Activated CD4-positive, alpha-beta T cell treated with anti-CD3 and anti-CD28 coated beads, Interleukin-2, Interleukin-6, amounts not matched to agents 100 ng/mL and 50 ng/mL, durations not matched to agents 16 hours and 8 hours (primary cell): ENCODE results near the gene PCSK9.
A peak's percentile ranks its signal among the peaks of the same experiment; 100 is the strongest.

Experiments
- DNase-seq: peaks from one replicate; pipeline ENCODE4 v3.0.0-alpha.2; 2020

PCSK9 gene

GRCh38 chr1:55060133-55060999, 21.0 kb downstream of the PCSK9 start:
- DNase-seq = peak; percentile 26

DNA sequence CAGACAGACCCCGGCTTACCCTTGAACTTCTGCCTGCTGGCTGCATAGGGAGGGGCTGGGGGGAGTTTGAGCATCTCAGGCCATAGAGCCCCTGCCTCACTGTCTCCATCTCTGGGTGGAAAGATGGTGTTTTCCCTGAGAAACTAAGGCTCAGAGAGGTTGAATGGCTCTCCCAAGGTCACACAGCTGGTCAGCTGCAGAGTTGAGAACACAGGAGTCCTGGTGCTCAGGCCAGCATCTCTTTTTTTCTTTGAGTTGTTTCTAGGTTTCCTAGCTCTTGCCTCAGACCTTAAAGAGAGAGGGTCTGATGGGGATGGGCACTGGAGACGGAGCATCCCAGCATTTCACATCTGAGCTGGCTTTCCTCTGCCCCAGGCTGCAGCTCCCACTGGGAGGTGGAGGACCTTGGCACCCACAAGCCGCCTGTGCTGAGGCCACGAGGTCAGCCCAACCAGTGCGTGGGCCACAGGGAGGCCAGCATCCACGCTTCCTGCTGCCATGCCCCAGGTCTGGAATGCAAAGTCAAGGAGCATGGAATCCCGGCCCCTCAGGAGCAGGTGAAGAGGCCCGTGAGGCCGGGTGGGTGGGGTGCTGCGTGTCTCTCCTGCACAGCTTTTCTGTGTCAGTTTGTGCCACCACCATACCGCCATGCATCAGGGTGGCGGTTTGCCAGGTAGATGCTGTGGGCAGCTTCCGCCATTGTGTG, 21.8 kb downstream of the PCSK9 start:
- no peak for DNase-seq

DNA sequence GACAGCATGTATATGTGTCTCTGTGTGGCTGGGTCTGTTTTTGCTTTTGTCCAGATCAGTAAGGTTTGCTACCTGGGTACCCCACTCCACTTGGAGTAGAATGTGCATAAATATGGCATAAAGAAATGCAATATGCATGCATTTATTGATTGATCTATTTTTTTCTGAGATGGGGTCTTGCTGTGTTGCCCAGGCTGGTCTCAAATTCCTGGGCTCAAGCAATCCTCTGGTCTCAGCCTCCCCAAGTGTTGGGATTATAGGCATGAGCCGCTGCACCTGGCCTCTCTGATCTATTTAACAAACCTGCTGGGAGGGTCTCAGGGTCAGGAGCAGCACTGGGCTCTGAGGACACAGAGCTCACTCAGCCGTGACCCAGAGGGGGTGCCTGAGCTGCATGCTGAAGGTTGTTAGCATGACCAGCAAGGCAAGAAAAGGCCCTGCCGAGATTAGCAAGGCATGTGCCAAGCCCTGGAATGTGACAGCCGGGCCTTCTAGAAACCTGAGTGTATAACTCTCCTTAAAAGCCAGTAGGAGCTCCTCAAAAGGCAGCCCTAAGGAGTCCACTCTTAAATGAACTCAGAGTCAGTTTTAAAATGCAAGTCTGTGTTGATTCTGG, 22.5 kb downstream of the PCSK9 start:
- no peak for DNase-seq

GRCh38 chr1:55062801-55063576, 23.6 kb downstream of the PCSK9 start:
- no peak for DNase-seq

GRCh38 chr1:55063577-55063942, 24.2 kb downstream of the PCSK9 start:
- DNase-seq = no peak

DNA sequence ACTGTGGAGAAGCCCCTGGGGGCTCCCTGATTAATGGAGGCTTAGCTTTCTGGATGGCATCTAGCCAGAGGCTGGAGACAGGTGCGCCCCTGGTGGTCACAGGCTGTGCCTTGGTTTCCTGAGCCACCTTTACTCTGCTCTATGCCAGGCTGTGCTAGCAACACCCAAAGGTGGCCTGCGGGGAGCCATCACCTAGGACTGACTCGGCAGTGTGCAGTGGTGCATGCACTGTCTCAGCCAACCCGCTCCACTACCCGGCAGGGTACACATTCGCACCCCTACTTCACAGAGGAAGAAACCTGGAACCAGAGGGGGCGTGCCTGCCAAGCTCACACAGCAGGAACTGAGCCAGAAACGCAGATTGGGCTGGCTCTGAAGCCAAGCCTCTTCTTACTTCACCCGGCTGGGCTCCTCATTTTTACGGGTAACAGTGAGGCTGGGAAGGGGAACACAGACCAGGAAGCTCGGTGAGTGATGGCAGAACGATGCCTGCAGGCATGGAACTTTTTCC, 24.8 kb downstream of the PCSK9 start:
- DNase-seq = peak; percentile 27

GRCh38 chr1:55064861-55065263, 25.5 kb downstream of the PCSK9 start:
- DNase-seq = no peak

DNA sequence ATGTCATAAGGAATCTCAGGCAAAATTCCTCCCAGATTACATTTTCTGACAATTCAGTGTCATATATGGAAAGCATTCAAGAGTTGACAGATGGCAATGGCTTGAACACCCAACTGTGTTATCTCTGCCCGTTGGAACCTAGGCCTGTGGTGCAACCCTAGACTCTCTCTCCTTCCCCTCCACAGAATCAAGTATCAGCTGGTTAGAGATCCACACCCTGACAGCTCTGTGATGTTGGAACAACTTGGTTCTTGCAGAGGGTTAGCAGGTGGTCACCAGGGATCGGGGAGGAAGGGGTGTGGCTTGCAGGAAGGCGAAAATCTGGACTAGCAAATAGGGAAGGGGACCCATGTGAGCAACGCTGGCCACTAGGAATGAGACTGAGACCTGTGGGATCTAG, 26.3 kb downstream of the PCSK9 start:
- DNase-seq = no peak

DNA sequence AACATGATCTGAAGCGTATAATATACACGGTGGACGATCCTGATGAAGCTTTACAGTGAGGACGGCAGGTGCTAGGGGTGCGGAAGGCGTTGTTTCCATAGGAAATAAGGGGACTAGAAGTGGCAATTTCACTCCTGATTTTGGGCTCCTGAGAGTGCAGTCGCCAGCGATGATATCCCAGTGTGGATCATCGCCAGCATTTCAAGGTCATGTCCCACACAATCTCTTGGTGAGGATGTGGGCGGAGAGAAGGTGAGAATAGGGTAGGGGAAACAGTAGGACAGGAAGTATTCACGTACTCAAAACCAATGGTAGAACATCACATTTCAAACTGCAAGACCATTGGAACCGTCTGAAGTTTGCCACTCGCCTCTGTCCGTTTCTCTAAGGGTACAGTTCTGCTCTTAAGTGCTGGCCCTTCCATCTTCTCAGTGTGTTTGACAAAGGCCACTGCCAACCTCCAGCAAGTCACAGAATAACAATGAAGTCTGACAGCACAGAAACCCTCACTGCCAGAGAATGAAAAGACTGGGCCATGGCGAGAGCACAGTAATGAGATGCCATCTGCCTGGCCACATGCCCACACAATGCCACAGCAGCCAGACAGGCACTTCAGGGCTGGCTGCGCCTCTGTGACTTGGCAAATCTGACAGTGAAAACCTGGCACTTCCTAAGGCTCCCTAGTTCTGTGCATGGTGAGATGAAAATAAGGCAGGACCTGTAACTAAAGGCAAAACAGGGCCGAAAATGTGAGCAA, 27.9 kb downstream of the PCSK9 start:
- no peak for DNase-seq

- no peak for DNase-seq
These were observed 28.6 kb downstream of the PCSK9 start for GRCh38 chr1:55067914-55068313.

DNA sequence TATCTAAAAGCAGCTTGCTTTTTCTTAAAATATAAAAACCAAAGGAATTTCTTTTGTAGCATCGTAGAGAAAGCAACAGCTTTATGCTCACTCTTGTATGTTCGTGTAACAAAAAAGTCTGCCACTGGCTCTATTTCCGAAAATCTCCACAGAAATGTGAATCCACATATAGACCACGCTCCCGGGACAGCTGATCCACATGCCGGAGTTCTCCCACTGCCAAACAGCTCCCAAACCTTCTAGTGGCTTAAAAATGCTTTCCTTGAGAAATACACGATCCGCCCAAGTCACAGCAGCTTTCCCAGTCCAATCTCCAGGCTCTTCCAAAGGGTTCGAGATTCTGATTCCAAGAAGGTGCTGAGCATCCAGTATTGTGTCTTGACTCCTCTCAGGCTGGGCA, 29.3 kb downstream of the PCSK9 start:
- DNase-seq = no peak

DNA sequence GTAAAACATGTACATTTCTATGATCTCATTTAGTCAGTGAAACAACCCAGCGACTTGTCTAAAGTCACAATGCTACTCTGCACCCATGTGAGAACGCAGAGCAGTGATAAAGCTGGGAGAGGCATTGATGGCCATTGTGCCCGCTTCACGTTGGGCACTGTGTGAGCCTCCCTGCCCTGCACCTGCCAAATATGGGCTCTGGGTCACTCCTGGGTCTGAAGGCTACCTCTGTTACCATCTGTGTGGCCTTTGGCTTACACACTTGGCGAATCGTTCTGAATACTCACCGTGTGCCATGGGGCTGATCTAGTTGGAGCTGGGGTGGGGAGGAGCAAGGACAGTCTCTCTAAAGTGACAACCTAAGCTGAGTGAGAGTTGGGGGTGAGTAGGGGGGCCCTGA, 29.9 kb downstream of the PCSK9 start:
- DNase-seq = no peak

- no peak for DNase-seq
These were observed 31.2 kb downstream of the PCSK9 start for GRCh38 chr1:55070293-55071164.

GRCh38 chr1:55071477-55071876, 32.1 kb downstream of the PCSK9 start:
- peak; percentile 19 for DNase-seq

- peak; percentile 66 for DNase-seq
These were observed 34.0 kb downstream of the PCSK9 start for GRCh38 chr1:55073187-55073916.

DNA sequence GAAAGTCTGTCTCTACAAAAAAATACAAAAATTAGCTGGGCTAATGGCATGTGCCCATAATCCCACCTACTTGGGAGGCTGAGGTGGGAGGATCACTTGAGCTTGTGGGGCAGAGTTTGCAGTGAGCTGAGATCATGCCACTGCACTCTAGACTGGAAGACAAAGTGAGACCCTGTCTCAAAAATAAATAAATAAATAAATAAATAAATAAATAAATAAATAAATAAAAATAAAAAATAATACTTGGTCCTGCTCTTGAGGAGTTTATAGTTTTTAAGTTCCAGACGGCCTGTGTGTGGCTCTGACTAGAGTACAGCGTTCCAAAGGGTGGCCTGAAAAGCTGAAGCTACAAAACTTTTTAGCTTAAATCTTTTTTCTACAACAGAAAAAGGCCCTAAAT, 35.1 kb downstream of the PCSK9 start:
- no peak for DNase-seq

DNA sequence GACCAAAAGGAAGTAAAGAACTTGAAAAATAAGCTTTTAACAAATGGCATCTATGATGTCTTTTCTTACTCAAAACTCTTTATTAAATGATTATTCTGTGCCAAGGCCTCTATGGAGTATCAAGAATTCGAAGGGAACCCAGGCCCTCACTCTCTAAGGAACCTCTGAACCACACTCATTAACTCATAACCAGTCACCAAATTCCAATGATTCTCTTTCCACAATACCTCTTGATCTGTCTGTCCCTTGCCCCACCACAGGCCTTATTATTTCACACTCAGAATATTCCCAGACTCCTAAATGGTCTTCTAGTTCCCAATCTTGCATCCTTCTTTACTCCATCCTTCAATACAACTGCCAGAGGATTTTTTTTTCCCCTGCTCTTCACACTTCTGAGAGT, 37.0 kb downstream of the PCSK9 start:
- DNase-seq = no peak

DNA sequence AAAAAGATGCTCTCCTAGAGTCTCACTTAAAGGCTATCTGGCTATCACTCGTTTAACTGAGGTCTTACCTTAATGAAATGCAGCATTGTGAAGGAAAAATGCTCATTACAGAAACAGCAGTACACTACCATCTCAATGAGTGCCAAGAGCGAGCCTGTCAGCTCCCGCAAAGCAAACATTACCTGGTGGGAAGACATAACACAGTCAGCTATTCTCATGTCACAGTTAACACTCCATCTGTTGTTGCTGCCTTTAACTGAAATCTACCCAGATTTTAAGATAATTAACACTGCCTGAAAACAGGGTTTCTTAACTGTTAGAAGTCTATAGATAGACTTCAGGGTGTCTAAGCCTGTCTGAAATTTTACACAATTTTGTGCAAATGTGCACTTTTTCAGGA, 39.1 kb downstream of the PCSK9 start:
- DNase-seq = no peak

- no peak for DNase-seq
These were observed 40.3 kb downstream of the PCSK9 start for GRCh38 chr1:55079651-55080050.

DNA sequence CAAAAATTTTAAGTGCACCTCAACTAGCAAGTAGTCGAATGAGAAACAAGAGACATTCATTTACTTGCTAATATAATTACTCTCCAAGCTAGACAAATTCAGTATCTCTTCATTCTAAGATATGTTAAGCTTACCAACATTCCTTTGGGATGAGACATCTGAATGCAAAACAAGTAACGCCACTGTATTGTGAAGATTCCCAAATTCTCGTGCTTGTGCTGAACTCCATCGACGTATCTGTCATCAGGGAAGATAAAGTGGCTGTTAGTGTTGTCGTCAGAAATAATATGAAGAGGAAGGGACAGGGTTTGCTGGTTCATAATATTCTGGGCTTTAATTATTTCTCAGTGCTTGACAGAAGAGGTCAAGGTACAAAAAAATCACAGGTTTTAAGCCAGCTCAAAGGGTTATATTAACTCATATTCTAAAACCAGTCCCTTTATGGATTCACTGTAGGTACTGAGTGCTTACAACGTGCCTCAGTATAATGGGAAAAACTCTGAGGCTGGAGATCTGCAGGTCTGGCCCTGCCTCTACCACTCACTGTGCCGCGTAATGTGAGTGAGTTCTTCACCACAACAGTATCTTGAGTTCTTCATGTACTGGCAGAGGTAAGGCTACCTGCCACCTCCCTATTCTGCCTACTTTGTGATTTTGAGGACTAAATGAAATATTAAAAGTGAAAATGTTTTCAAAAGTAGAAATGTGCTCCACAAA, 42.0 kb downstream of the PCSK9 start:
- no peak for DNase-seq
